DND-41 (cell line): ENCODE results near the gene ERICH3.

Experiments used
- ATAC-seq: fragments of 200-7000 bp; cut with Tn5 transposase; 3 replicates; pipeline ENCODE4 v1.9.1; 2021; ENCODE audit warnings: low read depth; ENCODE audit not compliant: insufficient read depth
- DNase-seq: peaks from one replicate; pipeline ENCODE4 v3.0.0-alpha.2; 2020
- H2AFZ ChIP-seq: 2 replicates; pipeline ENCODE4 v1.6.0; 2012; ENCODE audit warnings: low read depth, low read length
- H3K27ac ChIP-seq: 2 replicates; pipeline ENCODE4 v1.5.1; 2012; ENCODE audit warnings: low read length, inconsistent platforms
- H3K27me3 ChIP-seq: fragments of 200-600 bp; sonication (generic); 2 replicates; pipeline ENCODE4 v1.6.0; 2012; ENCODE audit warnings: low read length, mild to moderate bottlenecking, inconsistent platforms; ENCODE audit not compliant: insufficient read depth, poor library complexity
- H3K36me3 ChIP-seq: 2 replicates; pipeline ENCODE4 v1.5.1; 2012; ENCODE audit warnings: low read length, inconsistent platforms; ENCODE audit not compliant: insufficient read depth
- H3K4me1 ChIP-seq: 2 replicates; pipeline ENCODE4 v1.5.1; 2012; ENCODE audit warnings: mild to moderate bottlenecking, low read length; ENCODE audit not compliant: insufficient read depth
- H3K4me2 ChIP-seq: 2 replicates; pipeline ENCODE4 v1.6.0; 2012; ENCODE audit warnings: mild to moderate bottlenecking, moderate library complexity, low read length, inconsistent platforms; ENCODE audit not compliant: insufficient read depth
- H3K4me3 ChIP-seq, 2 experiments: fragments of 200-600 bp in 1 of 2; shearing (Covaris generic) in 1 of 2; 2 replicates each; pipeline ENCODE4 v1.5.1; 2012 to 2016; ENCODE audit warnings: inconsistent platforms in 2 of 2, low read length in 2 of 2, mild to moderate bottlenecking in 2 of 2, low read depth in 1 of 2, moderate library complexity in 1 of 2
- H3K79me2 ChIP-seq: 2 replicates; pipeline ENCODE4 v1.6.0; 2012; ENCODE audit warnings: low read length, inconsistent platforms; ENCODE audit not compliant: insufficient read depth
- H3K9ac ChIP-seq: 2 replicates; pipeline ENCODE4 v1.6.0; 2012; ENCODE audit warnings: low read depth, mild to moderate bottlenecking, inconsistent platforms, low read length, moderate library complexity
- H3K9me3 ChIP-seq: 2 replicates; pipeline ENCODE4 v1.5.1; 2012; ENCODE audit warnings: low read length, moderate library complexity, mild to moderate bottlenecking, inconsistent platforms; ENCODE audit not compliant: insufficient read depth, severe bottlenecking
- H4K20me1 ChIP-seq: 2 replicates; pipeline ENCODE4 v1.6.0; 2012; ENCODE audit warnings: low read length; ENCODE audit not compliant: insufficient read depth
- EZH2 ChIP-seq: IDR thresholded peaks from 3 replicates; pipeline ENCODE4 v1.6.1; 2012; ENCODE audit warnings: borderline replicate concordance, low read depth, mild to moderate bottlenecking, moderate library complexity, low read length, inconsistent platforms; ENCODE audit not compliant: severe bottlenecking
- TF ChIP-seq, protein P1 (sequence below): IDR thresholded peaks from 2 replicates; pipeline ENCODE4 v1.5.1; 2012; ENCODE audit warnings: borderline replicate concordance, low read length, moderate library complexity, mild to moderate bottlenecking; ENCODE audit not compliant: poor library complexity, severe bottlenecking; ENCODE audit errors: extremely low read depth

The ERICH3 gene

DNA sequence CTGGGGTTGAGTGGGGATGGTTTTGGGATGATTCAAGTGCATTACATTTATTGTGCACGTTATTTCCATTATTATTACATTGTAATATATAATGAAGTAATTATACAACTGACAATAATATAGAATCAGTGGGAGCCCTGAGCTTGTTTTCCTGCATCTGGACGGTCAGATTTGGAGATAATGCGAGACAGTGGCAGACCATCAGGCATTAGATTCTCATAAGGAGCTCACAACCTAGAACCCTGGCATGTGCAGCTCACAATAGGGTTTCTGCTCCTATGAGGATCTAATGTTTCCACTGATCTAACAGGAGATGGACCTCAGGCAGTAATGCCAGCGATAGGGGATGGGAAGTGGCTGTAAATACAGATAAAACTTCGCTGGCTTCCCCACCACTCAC is 83.3 kb downstream of the ERICH3 start:
- Histone ChIP-seq H3K4me1 (peaks cover 5% of the 10 kb centered on the region; the same call in 1 of the 2 replicates), H3K4me3 (no peak overlapping the region), H3K9me3 (no peaks in the 10 kb centered on the region), H3K27me3 (no peaks in the 10 kb centered on the region), H3K36me3 (no peaks in the 10 kb centered on the region), H3K79me2 (no peaks in the 10 kb centered on the region), H3K4me2 (no peak overlapping the region), H4K20me1 (no peaks in the 10 kb centered on the region), H3K9ac (no peak overlapping the region), H3K27ac (no peak overlapping the region), H2AFZ (no peak overlapping the region)
- no peak for ATAC-seq
- TF ChIP-seq, protein P1, sequence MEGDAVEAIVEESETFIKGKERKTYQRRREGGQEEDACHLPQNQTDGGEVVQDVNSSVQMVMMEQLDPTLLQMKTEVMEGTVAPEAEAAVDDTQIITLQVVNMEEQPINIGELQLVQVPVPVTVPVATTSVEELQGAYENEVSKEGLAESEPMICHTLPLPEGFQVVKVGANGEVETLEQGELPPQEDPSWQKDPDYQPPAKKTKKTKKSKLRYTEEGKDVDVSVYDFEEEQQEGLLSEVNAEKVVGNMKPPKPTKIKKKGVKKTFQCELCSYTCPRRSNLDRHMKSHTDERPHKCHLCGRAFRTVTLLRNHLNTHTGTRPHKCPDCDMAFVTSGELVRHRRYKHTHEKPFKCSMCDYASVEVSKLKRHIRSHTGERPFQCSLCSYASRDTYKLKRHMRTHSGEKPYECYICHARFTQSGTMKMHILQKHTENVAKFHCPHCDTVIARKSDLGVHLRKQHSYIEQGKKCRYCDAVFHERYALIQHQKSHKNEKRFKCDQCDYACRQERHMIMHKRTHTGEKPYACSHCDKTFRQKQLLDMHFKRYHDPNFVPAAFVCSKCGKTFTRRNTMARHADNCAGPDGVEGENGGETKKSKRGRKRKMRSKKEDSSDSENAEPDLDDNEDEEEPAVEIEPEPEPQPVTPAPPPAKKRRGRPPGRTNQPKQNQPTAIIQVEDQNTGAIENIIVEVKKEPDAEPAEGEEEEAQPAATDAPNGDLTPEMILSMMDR: no peak
- TF ChIP-seq EZH2: no peak
- no peak for DNase-seq

DNA sequence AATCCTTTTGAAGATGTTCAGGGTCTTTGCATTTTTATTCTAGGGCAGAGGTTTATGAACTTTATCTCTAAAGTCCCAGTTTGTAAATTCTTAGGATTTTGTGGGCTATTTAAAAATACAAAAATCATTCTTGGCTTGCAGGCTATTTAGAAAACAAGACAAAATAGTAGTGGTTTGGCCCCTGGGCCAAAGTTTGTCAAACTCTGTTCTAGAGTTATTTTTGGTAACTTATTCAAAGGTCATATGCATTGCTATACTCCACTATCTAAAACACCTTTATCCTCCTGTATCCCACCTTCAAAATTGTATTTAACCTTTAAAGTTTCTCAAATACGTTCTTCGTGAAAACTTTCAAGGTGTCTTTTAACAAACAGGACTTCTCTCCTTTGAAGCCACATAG is 85.7 kb downstream of the ERICH3 start:
- H2AFZ ChIP-seq: no peak overlapping the region
- H4K20me1 ChIP-seq: no peaks in the 10 kb centered on the region
- no peaks in the 10 kb centered on the region for H3K36me3 ChIP-seq
- H3K4me3 ChIP-seq: no peak overlapping the region
- no peaks in the 10 kb centered on the region for H3K9me3 ChIP-seq
- no peak overlapping the region for H3K27ac ChIP-seq
- ATAC-seq (no peak), DNase-seq (no peak)
- no peaks in the 10 kb centered on the region for H3K27me3 ChIP-seq
- no peaks in the 10 kb centered on the region for H3K79me2 ChIP-seq
- no peak for TF ChIP-seq EZH2
- TF ChIP-seq, protein P1: no peak
- H3K4me1 ChIP-seq: peaks cover 5% of the 10 kb centered on the region; the same call in 1 of the 2 replicates
- no peak overlapping the region for H3K4me2 ChIP-seq
- H3K9ac ChIP-seq: no peak overlapping the region

DNA sequence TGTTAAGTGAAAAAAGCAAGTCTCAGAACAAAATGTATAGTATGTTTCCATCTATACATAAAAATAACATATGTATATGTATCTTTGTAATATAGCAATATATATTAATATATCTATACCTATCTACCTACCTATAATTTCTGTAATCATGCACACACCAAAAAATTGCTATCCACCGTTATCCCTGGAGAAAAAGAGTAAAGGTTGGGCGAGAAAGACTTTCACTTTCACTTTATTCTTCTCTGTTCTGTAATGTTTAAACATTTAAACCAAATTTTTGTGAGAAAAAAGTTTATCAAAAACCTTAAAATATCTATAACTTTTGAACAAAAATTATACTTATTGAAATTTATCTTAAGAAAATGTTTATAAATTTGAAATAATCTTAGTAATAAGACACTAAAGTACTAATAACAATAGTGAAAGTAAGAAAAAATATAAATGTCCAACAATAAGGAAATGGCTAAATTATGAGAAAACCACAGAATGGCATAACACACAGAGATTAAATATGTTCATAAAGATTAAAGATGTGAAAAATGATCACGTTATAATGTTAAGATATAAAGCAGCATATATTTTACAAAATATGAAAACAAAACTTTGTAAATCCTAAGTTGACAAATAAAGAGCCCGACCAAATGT is 87.2 kb downstream of the ERICH3 start:
- no peaks in the 10 kb centered on the region for H3K79me2 ChIP-seq
- TF ChIP-seq EZH2: no peak
- TF ChIP-seq, protein P1: no peak
- H3K27ac ChIP-seq: no peak overlapping the region
- ATAC-seq: peak; percentile 58; the same call in 2 of the 3 replicates
- peaks cover 5% of the 10 kb centered on the region; the same call in 1 of the 2 replicates for H3K4me1 ChIP-seq
- peak overlapping the region in 1 of 2 experiments; percentile 47; a peak in 3 of 4 replicates for H3K4me3 ChIP-seq
- H3K4me2 ChIP-seq: peak overlapping the region; percentile 59; the same call in 1 of the 2 replicates
- no peaks in the 10 kb centered on the region for H3K36me3 ChIP-seq
- H3K9me3 ChIP-seq: no peaks in the 10 kb centered on the region
- H3K9ac ChIP-seq: peak overlapping the region; percentile 28; the same call in 1 of the 2 replicates
- H3K27me3 ChIP-seq: peaks cover 3% of the 10 kb centered on the region
- DNase-seq: no peak
- no peaks in the 10 kb centered on the region for H4K20me1 ChIP-seq
- H2AFZ ChIP-seq: peak overlapping the region; percentile 71

DNA sequence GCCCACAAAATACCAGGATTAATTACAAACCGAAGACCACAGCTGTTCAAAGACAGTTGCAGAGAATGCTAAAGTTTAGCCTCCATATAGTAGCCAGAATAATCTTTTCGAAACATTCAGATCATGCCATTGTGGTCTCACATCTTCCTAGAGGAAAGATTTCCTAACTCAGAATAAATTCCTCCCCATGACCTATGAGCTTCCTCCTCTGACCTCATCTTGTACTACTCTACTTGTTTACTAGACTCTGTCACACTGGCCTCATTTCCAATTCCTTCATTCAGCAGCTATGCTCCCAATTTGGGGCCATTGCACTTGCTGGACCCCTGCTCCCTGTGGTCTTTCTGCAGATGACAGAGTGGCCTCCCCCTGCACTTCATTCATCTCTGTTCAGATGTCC is 89.4 kb downstream of the ERICH3 start:
- H3K9ac ChIP-seq: no peak overlapping the region
- no peak overlapping the region for H2AFZ ChIP-seq
- H3K27ac ChIP-seq: no peak overlapping the region
- peaks cover 3% of the 10 kb centered on the region for H3K27me3 ChIP-seq
- no peaks in the 10 kb centered on the region for H3K9me3 ChIP-seq
- H3K36me3 ChIP-seq: no peaks in the 10 kb centered on the region
- no peak overlapping the region for H3K4me3 ChIP-seq
- H3K4me2 ChIP-seq: no peak overlapping the region
- H3K4me1 ChIP-seq: peaks cover 5% of the 10 kb centered on the region; the same call in 1 of the 2 replicates
- TF ChIP-seq, protein P1: no peak
- TF ChIP-seq EZH2: no peak
- DNase-seq: no peak
- no peaks in the 10 kb centered on the region for H4K20me1 ChIP-seq
- no peaks in the 10 kb centered on the region for H3K79me2 ChIP-seq
- no peak for ATAC-seq
